GM21717 (cell line): ENCODE measurements around the gene GRK3.

Source experiments
- ATAC-seq: cut with Tn5 transposase; IDR thresholded peaks from one replicate; pipeline ENCODE4 v1.9.1; 2021; ENCODE audit warnings: mild to moderate bottlenecking, moderate library complexity; ENCODE audit not compliant: unreplicated experiment

Gene GRK3

DNA sequence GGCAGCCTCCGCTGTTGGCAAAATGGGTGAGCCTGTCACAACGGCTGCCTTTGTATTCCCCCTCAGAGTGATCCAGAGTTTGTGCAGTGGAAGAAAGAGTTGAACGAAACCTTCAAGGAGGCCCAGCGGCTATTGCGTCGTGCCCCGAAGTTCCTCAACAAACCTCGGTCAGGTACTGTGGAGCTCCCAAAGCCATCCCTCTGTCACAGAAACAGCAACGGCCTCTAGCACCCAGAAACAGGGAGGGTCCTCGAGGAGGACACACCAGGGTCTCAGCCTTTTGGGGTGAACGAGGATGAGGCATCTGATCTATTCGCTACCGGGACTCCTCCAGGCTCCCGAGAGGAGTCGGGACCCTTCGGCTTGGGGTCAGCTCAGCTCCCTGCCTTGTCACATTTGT is 157.7 kb downstream of the GRK3 start:
- ATAC-seq = no peak

DNA sequence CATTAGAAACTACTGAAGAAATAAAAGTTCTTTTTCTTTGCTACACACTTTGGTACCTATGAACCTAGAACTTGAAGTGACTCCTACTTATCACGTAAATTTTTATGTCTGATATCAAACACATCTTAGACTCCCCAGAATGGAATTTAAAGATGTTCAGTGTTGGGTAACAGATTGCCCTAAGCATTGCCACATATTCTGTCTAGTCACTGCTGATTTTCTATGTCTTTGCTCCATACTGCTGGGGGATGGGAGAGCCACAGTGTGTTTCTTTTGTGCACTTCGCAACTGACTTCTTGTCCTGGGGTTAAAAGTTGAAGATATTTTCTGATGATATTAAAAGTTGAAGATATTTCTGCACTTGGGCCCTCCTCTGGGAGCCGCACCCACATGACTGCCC is 158.2 kb downstream of the GRK3 start:
- ATAC-seq = no peak

DNA sequence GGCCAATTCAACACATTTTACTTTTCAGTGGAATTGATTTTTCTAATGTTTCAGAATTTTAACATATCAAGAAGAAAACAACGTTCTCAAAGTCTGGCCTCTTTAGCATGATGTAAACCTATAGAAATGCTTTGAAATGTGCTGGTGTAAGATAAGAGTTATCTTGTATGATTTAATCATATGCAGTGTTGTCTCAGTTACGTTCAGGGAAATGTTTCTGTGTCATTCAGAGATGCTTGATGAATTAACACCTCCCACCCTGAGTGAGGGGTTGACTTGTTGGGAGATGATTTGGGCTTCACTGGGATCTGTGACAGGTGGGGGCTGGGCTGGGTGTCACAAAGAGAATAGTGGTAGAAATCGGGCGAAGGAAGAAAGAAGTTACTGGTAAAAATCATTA is 161.8 kb downstream of the GRK3 start:
- no peak for ATAC-seq

- no peak for ATAC-seq
Measured at GRCh38 chr22:25728071-25728470, 163.6 kb downstream of the GRK3 start.

GRCh38 chr22:25729016-25729995 is 164.8 kb downstream of the GRK3 start:
- ATAC-seq = no peak

DNA sequence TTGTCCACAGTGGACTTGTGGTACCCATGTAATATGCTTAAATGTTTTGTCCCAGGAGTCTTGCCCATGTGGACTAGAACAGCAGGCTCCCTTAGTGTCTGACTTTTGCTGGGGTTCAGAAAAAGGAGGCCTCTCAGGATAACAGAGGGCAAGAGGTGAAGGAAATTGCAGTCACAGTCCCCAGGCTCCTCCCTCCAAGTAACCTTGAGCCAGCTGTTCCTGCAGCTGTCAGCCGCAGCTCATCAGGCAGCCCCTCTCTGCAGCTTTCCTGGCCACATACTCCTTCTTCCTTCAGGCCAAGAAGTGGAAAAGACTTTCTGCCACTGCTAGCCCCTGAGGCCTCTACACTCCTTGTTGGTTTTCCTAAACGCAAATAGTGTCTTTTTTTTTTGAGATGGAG is 171.2 kb downstream of the GRK3 start:
- no peak for ATAC-seq

DNA sequence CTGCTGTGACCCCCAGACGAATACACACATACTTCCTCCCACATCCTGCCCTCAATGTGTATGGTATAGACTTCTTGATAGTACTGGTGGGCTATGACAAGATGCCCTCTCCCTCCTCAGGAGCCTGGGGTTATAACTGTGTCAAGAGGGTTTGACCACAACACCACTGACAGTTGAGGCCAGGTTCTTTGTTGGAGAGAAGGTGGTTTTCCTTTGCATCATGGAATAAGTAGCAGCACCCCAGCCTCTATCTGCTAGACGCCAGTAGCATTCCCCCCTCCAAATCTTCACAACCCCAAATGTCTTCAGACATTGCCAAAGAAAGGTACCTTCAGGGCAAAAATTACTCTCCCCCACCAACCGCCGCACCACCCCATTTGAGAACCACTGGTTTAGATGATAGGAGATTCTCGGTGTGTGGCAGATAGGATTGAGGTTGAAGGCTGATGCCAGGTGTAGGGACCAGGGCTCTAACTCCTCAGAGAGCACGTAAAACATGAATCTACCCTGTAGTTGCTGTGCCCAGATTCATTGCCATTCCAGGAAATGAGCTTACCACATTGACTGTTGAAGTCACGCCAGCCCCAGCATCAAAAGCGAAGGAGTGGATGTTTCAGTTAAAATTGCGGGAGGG is 172.0 kb downstream of the GRK3 start:
- no peak for ATAC-seq

DNA sequence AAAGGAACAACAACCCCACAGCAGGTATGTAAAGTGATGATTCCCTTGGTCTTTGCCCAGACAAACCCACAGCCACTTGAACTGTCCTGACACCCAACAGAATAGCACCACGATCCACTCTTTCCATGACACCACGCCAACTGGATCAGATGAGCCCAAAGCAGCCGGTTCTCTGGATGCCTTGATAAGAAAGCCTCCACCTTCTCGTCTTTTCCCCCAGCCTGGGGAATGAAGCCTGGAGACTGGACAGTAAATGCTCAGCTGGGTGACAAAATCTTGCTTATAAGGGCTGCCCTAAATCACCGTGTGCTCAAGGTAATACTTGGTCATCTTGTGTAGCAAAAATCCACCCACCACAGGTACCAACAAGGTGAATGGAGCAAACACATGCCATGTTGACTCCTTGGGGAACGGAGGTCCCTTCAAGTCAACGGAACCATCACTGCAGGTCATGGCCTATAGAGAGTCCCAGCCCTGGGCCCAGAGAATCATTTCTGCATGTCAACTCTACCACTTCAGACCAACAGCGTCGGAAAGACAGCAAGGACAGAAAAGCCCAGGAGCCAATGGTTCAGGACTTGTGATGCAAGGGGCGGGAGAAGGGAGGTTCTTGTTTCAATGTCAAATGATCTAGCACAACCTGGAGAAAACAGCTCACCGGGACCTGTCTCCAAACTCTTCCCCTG is 175.3 kb downstream of the GRK3 start:
- ATAC-seq = no peak

GRCh38 chr22:25741692-25742626 is 177.5 kb downstream of the GRK3 start, which contains the start of gene MYO18B:
Gene MYO18B, plus strand, starts transcription at chr22:25742188. Its CDS starts 18,905 bp downstream, at chr22:25761093.
- no peak for ATAC-seq

DNA sequence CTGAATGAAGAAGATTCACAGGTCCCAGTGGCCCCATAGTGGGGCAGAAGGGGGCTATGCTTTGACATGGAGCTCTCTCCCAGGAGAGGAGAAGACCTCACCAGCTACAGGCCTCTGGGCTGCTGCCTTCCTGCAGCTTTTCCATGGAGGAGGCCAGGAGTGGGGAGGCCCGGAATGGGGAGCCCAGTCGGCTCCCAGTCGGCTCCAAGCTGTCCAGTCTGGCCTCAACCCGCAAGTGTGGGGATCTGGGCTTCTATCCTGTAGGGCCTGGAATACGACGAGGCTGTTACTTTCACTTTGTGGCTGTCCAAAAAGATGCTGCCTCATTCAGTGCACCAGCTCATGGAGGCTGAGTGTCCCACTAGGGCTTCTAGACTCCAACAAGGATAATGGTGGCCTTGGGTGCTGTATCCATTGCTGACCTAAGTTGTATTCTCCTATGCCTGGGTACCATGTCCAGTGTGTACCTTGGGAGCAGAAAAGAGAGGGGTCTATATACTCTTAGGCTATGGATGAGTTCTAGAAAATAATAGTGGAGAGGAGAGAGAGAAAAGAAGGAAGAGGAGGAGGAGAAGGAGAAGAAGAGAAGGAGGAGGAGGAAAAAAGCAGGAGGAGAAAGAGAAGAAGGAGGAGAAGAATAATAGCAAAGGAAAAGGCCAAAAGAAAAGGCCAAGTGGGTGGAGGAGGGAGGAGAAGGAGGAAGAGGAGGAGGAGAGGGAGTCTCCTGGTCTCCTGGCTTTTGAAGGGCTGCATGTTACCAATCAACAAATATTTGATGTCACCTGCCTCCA is 178.6 kb downstream of the GRK3 start:
- no peak for ATAC-seq

DNA sequence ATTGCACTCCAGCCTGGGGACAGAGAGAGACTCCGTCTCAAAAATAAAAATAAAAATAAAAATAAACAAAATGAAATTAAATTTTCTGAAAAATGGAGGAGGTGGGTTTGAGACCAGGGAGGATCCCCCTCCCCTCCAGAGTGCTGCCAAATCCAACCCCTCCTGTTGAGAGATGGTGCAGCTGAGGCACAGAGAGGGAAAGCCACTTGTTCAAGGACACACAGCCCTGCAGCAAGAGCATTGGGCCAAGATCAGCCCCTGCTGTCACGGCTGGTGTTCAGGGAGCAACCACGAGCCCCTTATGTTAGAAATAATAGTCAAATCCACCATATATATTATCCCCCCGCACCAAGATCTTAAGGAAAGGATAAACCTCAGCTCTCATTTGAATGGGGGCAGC is 180.2 kb downstream of the GRK3 start:
- ATAC-seq = no peak

GRCh38 chr22:25745341-25746011 is 181.0 kb downstream of the GRK3 start:
- no peak for ATAC-seq

DNA sequence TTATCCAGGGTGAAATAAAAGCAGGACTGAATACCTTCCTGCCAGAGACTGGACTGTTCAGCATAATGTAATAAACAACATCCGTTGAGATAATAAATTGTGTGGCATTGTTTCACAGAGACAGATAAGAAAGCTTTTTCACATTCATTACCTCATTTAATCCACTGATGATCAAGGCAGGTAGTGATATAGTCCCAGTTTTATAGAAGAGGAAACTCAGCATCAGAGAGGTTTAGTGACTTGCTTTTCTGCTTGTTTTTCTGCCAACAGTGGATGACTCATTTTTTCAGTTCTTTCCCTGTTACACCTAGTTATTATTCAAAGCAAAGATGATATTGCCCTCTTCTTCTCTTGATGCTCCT is 181.5 kb downstream of the GRK3 start:
- ATAC-seq = no peak

GRCh38 chr22:25747245-25747944 is 182.9 kb downstream of the GRK3 start:
- ATAC-seq = no peak

DNA sequence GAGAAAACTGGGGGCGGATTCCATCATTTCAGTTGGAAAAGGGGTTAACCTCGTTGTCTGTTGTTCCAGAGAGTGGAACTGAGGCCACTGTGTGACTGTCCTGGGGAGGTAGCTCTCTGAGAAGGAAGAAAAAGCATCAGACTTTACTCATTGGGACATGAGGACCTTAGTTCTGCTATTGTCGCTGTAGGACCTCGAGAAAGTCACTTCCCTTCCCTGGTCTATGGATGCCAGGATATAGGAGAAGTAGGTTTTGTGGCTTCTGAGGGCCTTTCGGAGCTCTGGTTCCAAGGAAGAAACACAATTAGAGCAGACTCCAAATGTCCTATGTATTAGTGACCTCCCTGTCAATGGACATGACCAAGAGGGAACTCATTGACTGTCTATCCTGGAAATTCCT is 183.7 kb downstream of the GRK3 start:
- ATAC-seq = no peak

DNA sequence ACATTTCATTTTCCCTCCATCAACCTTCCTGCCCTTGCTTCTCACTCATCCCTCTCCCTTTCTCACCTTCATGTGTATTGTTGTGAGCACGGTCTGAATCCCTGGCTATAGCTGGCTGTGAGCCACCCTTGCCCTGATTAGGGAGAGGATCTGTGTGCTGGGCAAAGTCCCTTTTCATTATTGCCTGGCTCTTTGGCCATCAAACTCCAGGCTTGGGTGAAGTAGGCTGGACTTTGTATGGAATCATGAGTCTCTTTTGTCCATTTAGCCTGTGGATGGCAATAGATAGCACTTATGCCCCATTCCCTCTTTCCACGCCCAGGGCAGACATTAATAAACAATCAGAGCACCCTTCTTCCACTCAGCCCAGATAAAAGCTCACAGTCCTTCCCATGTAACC is 184.2 kb downstream of the GRK3 start:
- no peak for ATAC-seq

GRCh38 chr22:25749420-25750169 is 185.1 kb downstream of the GRK3 start:
- peak; percentile 79 for ATAC-seq
